Measurements from ENCODE around the gene RBPJL. TPM values are rescaled to one million over a fixed set of nuclear protein-coding genes. Genes with fewer than 3 reads are reported as not detected.
A peak's percentile ranks its signal among the peaks of the same experiment; 100 is the strongest.

The RBPJL gene
- total RNA-seq, 1 experiment from 2014 or later = not detected

DNA sequence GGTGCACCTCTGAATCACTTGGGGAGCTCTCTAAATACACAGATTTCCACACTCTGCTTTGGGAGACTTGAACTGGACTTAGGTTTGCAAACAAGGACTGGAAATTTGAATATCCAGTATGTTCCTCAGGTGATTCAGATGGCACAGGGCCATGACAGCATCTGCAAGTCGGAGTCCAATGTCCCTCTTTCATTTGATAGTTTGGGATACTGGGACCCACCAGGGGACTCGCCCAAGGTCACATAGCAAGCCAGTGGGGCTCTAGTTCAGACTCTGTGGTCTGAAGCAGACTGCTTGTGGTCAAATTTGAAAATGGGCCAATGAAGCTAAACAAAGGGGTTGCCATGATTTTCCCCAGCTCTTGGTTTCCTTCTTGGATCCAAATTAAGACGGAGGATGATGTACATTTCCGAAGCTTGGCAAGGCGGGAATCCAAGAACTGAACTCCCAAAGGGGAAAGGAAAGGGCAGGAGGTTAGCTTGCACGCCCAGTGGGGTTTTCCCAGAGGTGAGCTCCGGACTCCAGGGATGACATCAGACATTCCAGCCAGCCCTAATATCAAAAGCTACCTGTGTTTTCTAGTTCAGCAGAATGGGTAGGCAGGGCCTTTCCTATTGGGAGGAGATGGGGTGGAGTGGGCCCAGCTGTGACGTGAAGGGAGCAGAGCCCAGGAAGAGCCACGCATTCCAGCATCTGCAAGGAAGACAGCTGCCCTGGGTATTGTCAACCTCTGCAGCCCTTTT lies 52.9 kb downstream of the RBPJL start:
- peak; percentile 80 for DNase-seq (ENCODE audit: low spot score)

DNA sequence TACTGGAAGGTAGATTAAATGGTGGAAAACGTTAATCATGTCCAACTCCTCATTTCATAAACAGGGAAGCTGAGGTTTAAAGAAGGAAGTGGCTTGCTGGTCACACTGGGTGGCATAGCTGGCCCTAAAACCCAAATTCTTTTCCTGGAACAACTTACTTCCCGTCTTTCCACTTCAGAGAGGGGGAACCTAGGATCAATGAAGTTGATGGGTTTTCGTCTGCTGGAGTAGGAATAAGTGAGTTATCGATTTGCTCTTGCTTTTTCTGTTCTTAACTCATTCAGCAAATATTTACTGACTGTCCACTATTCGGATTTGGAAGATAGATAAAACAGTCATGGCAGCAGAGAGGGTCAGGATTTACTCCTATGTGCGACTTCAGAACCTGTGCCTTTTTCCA lies 55.2 kb downstream of the RBPJL start:
- DNase-seq (ENCODE audit: low spot score) = no peak

DNA sequence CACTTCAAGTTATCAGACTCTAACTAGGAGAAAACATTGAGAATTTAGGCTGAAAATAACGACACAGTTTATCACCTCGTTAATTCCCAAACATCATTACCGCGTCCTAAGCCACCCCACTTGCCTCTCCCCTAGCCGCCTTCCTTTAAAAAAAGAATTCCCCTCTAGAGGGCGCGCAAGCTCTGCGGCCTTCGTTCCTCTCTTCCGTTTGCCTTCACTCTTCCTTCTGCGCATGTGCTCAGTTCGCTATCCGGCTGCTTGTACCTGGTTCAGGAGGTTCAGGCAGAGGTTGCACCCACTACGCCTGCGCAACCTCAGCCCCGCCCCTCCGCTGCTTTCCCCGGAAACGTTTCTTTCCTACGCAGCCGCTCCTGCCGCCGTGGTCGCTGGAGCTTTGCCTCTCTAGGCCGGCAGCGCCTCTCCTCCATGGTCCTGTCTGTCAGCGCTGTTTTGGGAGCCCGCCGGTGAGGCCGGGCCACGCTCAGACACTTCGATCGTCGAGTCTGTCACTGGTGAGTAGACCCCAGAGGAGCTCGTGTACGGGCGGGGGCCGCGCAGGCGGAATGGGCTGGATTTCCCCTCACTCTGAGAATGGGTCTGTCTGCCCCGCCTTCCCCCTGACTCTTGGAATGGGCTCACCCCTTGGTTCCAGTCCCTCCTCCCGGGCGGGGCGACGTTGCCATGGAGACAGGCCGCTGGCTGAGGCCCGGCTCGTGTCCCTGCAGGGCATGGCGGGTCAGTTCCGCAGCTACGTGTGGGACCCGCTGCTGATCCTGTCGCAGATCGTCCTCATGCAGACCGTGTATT lies 56.4 kb downstream of the RBPJL start, which contains the start of gene SYS1:
SYS1 (plus strand) TSS at position 353 of the 807 bp plus-strand sequence; CDS start at position 729, 376 bp downstream.
- DNase-seq (ENCODE audit: low spot score) = peak; percentile 100

DNA sequence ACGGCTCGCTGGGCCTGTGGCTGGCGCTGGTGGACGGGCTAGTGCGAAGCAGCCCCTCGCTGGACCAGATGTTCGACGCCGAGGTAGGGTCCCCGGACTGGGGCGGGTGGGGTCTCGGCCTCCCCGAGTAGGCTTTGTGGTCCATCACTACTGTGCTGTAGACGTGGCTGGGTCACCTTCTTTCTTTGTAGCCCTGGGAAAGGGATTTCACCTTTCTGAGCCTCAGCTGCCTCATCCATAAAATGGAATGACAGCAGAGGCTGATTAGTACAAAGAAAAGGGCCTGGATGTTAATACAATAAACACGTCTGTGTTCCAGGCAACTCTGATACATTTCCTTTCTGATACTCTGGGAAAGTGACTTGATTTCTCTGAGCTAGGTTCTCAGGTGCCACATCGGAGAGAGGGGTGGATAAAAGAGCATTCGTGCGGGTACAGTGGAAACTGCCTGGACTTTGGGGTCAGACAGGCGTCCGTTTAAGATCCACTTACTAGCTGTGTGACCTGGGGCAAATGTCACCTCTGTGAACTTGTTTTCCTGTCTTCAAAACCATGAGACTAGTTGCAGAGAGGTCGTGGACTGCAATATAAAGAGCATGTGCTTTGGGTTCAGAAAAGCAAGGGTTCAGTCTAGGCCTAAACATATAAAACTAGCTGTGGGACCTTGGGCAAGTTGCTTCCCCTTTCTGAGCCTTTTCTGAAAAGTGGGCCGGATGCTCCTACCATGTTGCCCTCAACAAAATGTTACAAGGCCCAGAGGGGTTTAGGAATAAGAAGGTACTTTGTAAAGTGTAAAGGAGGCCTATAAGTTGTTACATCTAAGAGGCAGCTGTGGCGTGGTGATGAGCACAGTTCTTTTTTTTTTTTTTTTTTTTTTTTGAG lies 57.2 kb downstream of the RBPJL start:
- DNase-seq (ENCODE audit: low spot score) = no peak

DNA sequence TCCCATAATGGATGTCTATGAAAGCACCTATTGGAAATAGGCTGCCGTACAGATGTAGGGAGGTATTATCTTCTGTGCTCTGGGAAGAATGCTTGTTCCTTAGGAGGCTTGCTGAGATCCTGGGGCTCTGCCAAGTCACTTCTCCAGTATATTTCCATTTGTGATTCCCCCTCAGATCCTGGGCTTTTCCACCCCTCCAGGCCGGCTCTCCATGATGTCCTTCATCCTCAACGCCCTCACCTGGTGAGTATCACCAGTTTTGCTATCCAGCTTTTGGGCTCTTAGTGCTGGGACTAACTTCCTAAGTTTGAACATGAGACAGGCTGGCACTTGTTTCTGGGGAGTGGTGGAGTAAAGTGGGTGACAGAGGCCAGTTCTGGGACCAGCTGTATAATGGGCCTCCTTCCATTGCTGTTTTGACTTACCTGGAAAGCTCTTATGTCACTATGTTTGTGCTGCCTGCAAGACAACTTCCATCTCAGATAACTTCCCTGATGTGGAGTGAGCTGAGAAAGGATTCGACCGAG lies 58.9 kb downstream of the RBPJL start:
- DNase-seq (ENCODE audit: low spot score) = no peak

DNA sequence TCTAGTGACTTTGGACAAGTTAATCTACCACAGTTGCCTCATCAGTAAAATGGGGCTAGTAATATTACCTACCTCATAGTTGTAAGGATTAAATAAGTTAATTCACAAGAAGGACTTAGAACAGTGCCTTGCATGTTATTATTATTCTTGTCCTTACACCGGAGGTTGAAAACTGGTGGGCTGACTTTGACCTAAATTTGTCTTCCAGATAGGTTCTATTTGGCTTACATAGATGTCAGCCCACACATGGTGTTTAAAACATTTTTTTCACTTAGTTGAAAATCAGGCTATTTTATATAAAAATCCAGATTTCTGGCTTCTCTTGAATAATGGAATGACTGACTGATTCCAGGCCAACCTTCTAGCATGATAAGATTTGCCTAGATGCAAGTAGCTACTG lies 59.6 kb downstream of the RBPJL start:
- DNase-seq (ENCODE audit: low spot score) = no peak

DNA sequence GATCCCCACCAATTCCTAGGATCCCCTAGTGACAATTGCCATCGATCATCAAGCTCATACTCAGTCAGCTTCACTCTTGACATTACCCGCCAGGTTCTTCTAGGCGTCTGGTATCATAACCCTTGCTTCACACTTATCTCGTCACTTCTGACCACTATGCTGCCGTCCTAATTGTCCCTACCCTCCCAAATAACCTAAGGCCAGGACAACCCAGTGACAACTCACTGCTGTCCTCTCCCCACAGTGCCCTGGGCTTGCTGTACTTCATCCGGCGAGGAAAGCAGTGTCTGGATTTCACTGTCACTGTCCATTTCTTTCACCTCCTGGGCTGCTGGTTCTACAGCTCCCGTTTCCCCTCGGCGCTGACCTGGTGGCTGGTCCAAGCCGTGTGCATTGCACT lies 60.0 kb downstream of the RBPJL start:
- no peak for DNase-seq (ENCODE audit: low spot score)

DNA sequence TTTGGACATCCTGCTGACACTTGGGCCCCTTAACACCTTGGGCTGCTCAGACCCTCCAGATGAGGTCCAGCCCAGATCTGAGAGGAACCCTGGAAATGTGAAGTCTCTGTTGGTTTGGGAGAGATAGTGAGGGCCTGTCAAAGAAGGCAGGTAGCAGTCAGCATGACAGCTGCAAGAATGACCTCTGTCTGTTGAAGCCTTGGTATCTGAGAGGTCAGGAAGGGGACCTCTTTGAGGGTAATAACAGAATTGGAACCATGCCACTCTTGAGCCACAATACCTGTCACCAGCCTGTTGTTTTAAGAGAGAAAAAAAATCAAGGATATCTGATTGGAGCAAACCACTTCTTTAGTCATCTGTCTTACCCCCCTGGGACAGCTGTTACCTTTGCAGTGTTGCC lies 60.5 kb downstream of the RBPJL start:
- no peak for DNase-seq (ENCODE audit: low spot score)

Other genes starting within 250 kb of the RBPJL start
- gene KCNS1, start 205.7 kb upstream of the RBPJL start, total RNA-seq (2014; rRNA removed; shearing (Covaris generic)) = not detected in 2 replicates
- not detected in 2 replicates for gene WFDC5, start 191.7 kb upstream of the RBPJL start, total RNA-seq (2014; rRNA removed; shearing (Covaris generic))
- gene WFDC12, start 182.4 kb upstream of the RBPJL start, total RNA-seq (2014; rRNA removed; shearing (Covaris generic)) = not detected in 2 replicates
- gene PI3, start 131.9 kb upstream of the RBPJL start, total RNA-seq (2014; rRNA removed; shearing (Covaris generic)) = 2.0 and 6.6 TPM in 2 replicates
- not detected in 2 replicates for gene SEMG1, start 99.8 kb upstream of the RBPJL start, total RNA-seq (2014; rRNA removed; shearing (Covaris generic))
- not detected in 2 replicates for gene SEMG2, start 85.5 kb upstream of the RBPJL start, total RNA-seq (2014; rRNA removed; shearing (Covaris generic))
- 9.1 and 13.5 TPM in 2 replicates for gene SLPI, start 52.3 kb upstream of the RBPJL start, total RNA-seq (2014; rRNA removed; shearing (Covaris generic))
- gene MATN4, start 1.5 kb downstream of the RBPJL start, total RNA-seq (2014; rRNA removed; shearing (Covaris generic)) = 0.13 and 0.46 TPM in 2 replicates
- gene SDC4, start 41.6 kb downstream of the RBPJL start, total RNA-seq (2014; rRNA removed; shearing (Covaris generic)) = 79.1 and 90.1 TPM in 2 replicates
- 73.6 and 74.7 TPM in 2 replicates for gene SYS1, start 56.3 kb downstream of the RBPJL start, total RNA-seq (2014; rRNA removed; shearing (Covaris generic))
- gene TP53TG5, start 71.5 kb downstream of the RBPJL start, total RNA-seq (2014; rRNA removed; shearing (Covaris generic)) = 0.23 and 1.6 TPM in 2 replicates
- 66.6 and 84.8 TPM in 2 replicates for gene DBNDD2, start 101.4 kb downstream of the RBPJL start, total RNA-seq (2014; rRNA removed; shearing (Covaris generic))
- gene PIGT, start 109.3 kb downstream of the RBPJL start, total RNA-seq (2014; rRNA removed; shearing (Covaris generic)) = 164 and 165 TPM in 2 replicates
- 17.7 and 21.9 TPM in 2 replicates for gene WFDC2, start 162.9 kb downstream of the RBPJL start, total RNA-seq (2014; rRNA removed; shearing (Covaris generic))
- not detected in 2 replicates for gene SPINT3, start 208.8 kb downstream of the RBPJL start, total RNA-seq (2014; rRNA removed; shearing (Covaris generic))
- not detected in 2 replicates for gene WFDC6, start 232.6 kb downstream of the RBPJL start, total RNA-seq (2014; rRNA removed; shearing (Covaris generic))
- gene EPPIN, start 240.6 kb downstream of the RBPJL start, total RNA-seq (2014; rRNA removed; shearing (Covaris generic)) = not detected in 2 replicates

Measured in HT-29 (cell line).